CD4-positive, CD25-positive, alpha-beta regulatory T cell (primary cell): ENCODE data around the gene MRAP2. TPM values are rescaled to one million over a fixed set of nuclear protein-coding genes. Genes with fewer than 3 reads are reported as not detected.

Experiments
- ATAC-seq, 2 donors: fragments of 150-1000 bp; cut with Tn5 transposase; one replicate each; pipeline ENCODE4 v1.10.0; 2021; ENCODE audit warnings: low read depth in 2 of 2, moderate number of reproducible peaks in 2 of 2, moderate library complexity in 1 of 2
- DNase-seq, 3 donors: peaks; one replicate each; pipeline versions ENCODE4 v3.0.0 to v3.0.0-alpha.2; 2012 to 2022; ENCODE audit warnings: mixed read lengths in 1 of 3
- H3K27ac ChIP-seq: one replicate; pipeline ENCODE4 v1.7.0; 2013; ENCODE audit warnings: mild to moderate bottlenecking, low read length; ENCODE audit not compliant: insufficient read depth, poor library complexity, severe bottlenecking
- H3K27me3 ChIP-seq: one replicate; pipeline ENCODE4 v1.7.0; 2013; ENCODE audit warnings: low read length; ENCODE audit not compliant: control insufficient read depth, insufficient read depth
- H3K36me3 ChIP-seq: one replicate; pipeline ENCODE4 v1.7.0; 2013; ENCODE audit warnings: mild to moderate bottlenecking, low read length, moderate library complexity; ENCODE audit not compliant: control insufficient read depth, insufficient read depth
- H3K4me1 ChIP-seq: 2 replicates; pipeline ENCODE4 v1.7.0; 2013; ENCODE audit warnings: mild to moderate bottlenecking, low read length; ENCODE audit not compliant: insufficient read depth, control insufficient read depth, poor library complexity, severe bottlenecking
- H3K4me3 ChIP-seq: one replicate; pipeline ENCODE4 v1.7.0; 2013; ENCODE audit warnings: low read depth, mild to moderate bottlenecking, low read length, moderate library complexity
- H3K9me3 ChIP-seq, 2 experiments: 1 replicate in 1 of 2; 2 replicates in 1 of 2; pipeline ENCODE4 v1.7.0; 2013; ENCODE audit warnings: low read length in 2 of 2, mild to moderate bottlenecking in 1 of 2, moderate library complexity in 1 of 2; ENCODE audit not compliant: control insufficient read depth in 2 of 2
- H3K27ac Mint-ChIP-seq, 3 donors: one replicate each; pipeline ENCODE4 v1.8.0; 2020 to 2022; ENCODE audit warnings: mild to moderate bottlenecking in 3 of 3, mixed read lengths in 3 of 3, moderate library complexity in 2 of 3
- H3K27me3 Mint-ChIP-seq: one replicate; pipeline ENCODE4 v1.8.0; 2022; ENCODE audit warnings: mild to moderate bottlenecking, mixed read lengths
- H3K36me3 Mint-ChIP-seq: one replicate; pipeline ENCODE4 v1.8.0; 2020; ENCODE audit warnings: mixed read lengths
- H3K4me1 Mint-ChIP-seq, 4 donors: one replicate each; pipeline ENCODE4 v1.8.0; 2020 to 2022; ENCODE audit warnings: mixed read lengths in 4 of 4, mild to moderate bottlenecking in 1 of 4
- H3K4me3 Mint-ChIP-seq, 4 donors: one replicate each; pipeline ENCODE4 v1.8.0; 2020 to 2022; ENCODE audit warnings: mild to moderate bottlenecking in 4 of 4, mixed read lengths in 4 of 4, moderate library complexity in 3 of 4
- H3K9me3 Mint-ChIP-seq, 7 donors: one replicate each; pipeline ENCODE4 v1.8.0; 2020 to 2022; ENCODE audit warnings: mixed read lengths in 7 of 7, mild to moderate bottlenecking in 3 of 7, moderate library complexity in 2 of 7
- polyA plus RNA-seq, 4 donors: library from polyadenylated mRNA; unstranded; fragments of 300-500 nt; fragmentation: Illumina TruSeq; gene quantifications; one replicate each; pipeline ENCODE4 v1.2.3, GENCODE V29; 2021
- total RNA-seq: library from RNA; stranded (reverse); gene quantifications from one replicate; pipeline ENCODE4 v1.2.3, GENCODE V29; 2022

MRAP2 gene
- total and polyA plus RNA-seq, 5 donors from 2014 or later, result not detected

GRCh38 chr6:84137989-84138575 is 104.5 kb downstream of the MRAP2 start:
- H3K36me3 Mint-ChIP-seq, result peaks cover 47% of the 10 kb centered on the region
- peaks cover 21% of the 10 kb centered on the region for H3K36me3 ChIP-seq

GRCh38 chr6:84139311-84139710 is 105.7 kb downstream of the MRAP2 start:
- H3K36me3 ChIP-seq, result peaks cover 17% of the 10 kb centered on the region
- ATAC-seq, result no peak
- no peaks in the 10 kb centered on the region for H3K9me3 ChIP-seq
- Mint-ChIP-seq H3K4me1 (no peaks in the 10 kb centered on the region), H3K27ac (no peak overlapping the region), H3K9me3 (peaks cover 0 to 1% (median 0%) of the 10 kb centered on the region in 7 donors), H3K36me3 (peaks cover 51% of the 10 kb centered on the region), H3K27me3 (no peaks in the 10 kb centered on the region), H3K4me3 (no peak overlapping the region)
- H3K27ac ChIP-seq, result no peak overlapping the region
- DNase-seq, result no peak
- H3K4me3 ChIP-seq, result no peak overlapping the region
- H3K4me1 ChIP-seq, result no peaks in the 10 kb centered on the region
- H3K27me3 ChIP-seq, result no peaks in the 10 kb centered on the region

More at GRCh38 chr6:84137989-84138575, 104.5 kb downstream of the MRAP2 start:
- H3K4me1 ChIP-seq, result no peaks in the 10 kb centered on the region
- no peaks in the 10 kb centered on the region for H3K27me3 Mint-ChIP-seq
- H3K4me3 ChIP-seq, result no peak overlapping the region
- H3K27me3 ChIP-seq, result no peaks in the 10 kb centered on the region
- H3K4me1 Mint-ChIP-seq, result no peaks in the 10 kb centered on the region
- H3K9me3 Mint-ChIP-seq, result peaks cover 0 to 1% (median 0%) of the 10 kb centered on the region in 7 donors
- H3K4me3 Mint-ChIP-seq, result no peak overlapping the region
- no peak overlapping the region for H3K27ac ChIP-seq
- H3K27ac Mint-ChIP-seq, result no peak overlapping the region
- ATAC-seq, result no peak
- no peak for DNase-seq
- H3K9me3 ChIP-seq, result no peaks in the 10 kb centered on the region

Other genes with a start within 250 kb of the MRAP2 start
- gene RIPPLY2, start 180.4 kb upstream of the MRAP2 start, total RNA-seq, result not detected
- not detected for gene RIPPLY2, start 180.4 kb upstream of the MRAP2 start, polyA plus RNA-seq
- gene CYB5R4, start 174.1 kb upstream of the MRAP2 start, total RNA-seq, result 28.3 TPM
- gene CYB5R4, start 174.1 kb upstream of the MRAP2 start, polyA plus RNA-seq, result 10 to 100 TPM; 34.6 to 53.1 (median 39.0) TPM
- gene CEP162, start 193.9 kb downstream of the MRAP2 start, total RNA-seq, result 6.0 TPM
- gene CEP162, start 193.9 kb downstream of the MRAP2 start, polyA plus RNA-seq, result 1 to 10 TPM; 2.2 to 4.2 (median 2.7) TPM